Spleen (tissue), 11 donors: Measurements from ENCODE around the gene MYO18A. TPM values are rescaled to one million over a fixed set of nuclear protein-coding genes. Genes with fewer than 3 reads are reported as not detected.

Source experiments
- DNase-seq: peaks from one replicate; pipeline ENCODE4 v3.0.0-alpha.2; 2020
- H3K27ac ChIP-seq, 8 donors: fragments of 200-600 bp; sonication (generic) in 7 of 8; 1 replicate in 4 of 8; 2 replicates in 4 of 8; pipeline versions ENCODE4 v1.5.0 to v1.8.0; 2016 to 2021; ENCODE audit warnings: inconsistent platforms in 4 of 8, mild to moderate bottlenecking in 4 of 8, moderate library complexity in 1 of 8
- H3K27me3 ChIP-seq, 7 donors: fragments of 200-600 bp; sonication (generic) in 6 of 7; replicated peaks in 1 of 7; 1 replicate in 4 of 7; 2 replicates in 3 of 7; pipeline versions ENCODE4 v1.5.0 to v1.8.0; 2016 to 2021; ENCODE audit warnings: inconsistent platforms in 3 of 7, mild to moderate bottlenecking in 1 of 7
- H3K36me3 ChIP-seq, 6 donors: fragments of 200-600 bp; sonication (generic) in 5 of 6; 1 replicate in 4 of 6; 2 replicates in 2 of 6; pipeline versions ENCODE4 v1.5.0 to v1.8.0; 2016 to 2021; ENCODE audit warnings: inconsistent platforms in 2 of 6
- H3K4me1 ChIP-seq, 6 donors: fragments of 200-600 bp; sonication (generic) in 5 of 6; 1 replicate in 3 of 6; 2 replicates in 3 of 6; pipeline versions ENCODE4 v1.5.0 to v1.8.0; 2016 to 2021; ENCODE audit warnings: inconsistent platforms in 3 of 6
- H3K4me3 ChIP-seq, 8 donors: fragments of 200-600 bp; sonication (generic) in 7 of 8; 1 replicate in 4 of 8; 2 replicates in 4 of 8; pipeline versions ENCODE4 v1.5.0 to v1.8.0; 2016 to 2021; ENCODE audit warnings: inconsistent platforms in 4 of 8, mild to moderate bottlenecking in 4 of 8, moderate library complexity in 2 of 8
- H3K9me3 ChIP-seq, 8 donors: fragments of 200-600 bp; sonication (generic) in 7 of 8; 1 replicate in 4 of 8; 2 replicates in 4 of 8; pipeline versions ENCODE4 v1.5.0 to v1.8.0; 2016 to 2021; ENCODE audit warnings: inconsistent platforms in 4 of 8
- POLR2A ChIP-seq, 3 donors: fragments of 450-650 bp; IDR thresholded peaks; one replicate each; pipeline ENCODE4 v1.5.1; 2017; ENCODE audit warnings: antibody characterized with exemption in 3 of 3, mild to moderate bottlenecking in 1 of 3
- POLR2AphosphoS5 ChIP-seq, 3 donors: sonication (generic); formaldehyde crosslinking; IDR thresholded peaks; one replicate each; pipeline ENCODE4 v1.5.1; 2017; ENCODE audit warnings: antibody characterized with exemption in 3 of 3
- WGBS, 5 donors: extraction: QIAGEN DNeasy Blood & Tissue Kit in 3 of 5; methylation state at CpG; one replicate each; pipeline versions ENCODE4 v1.1.5 to v1.1.7; 2013 to 2018; 5-methylcytosine and 5-hydroxymethylcytosine counted together
- intact Hi-C: fragments of 100-400 bp; cut with DNase I; formaldehyde crosslinking; loops from one replicate; pipeline ENCODE4 v1.15.0; 2023; ENCODE audit warnings: low total_unique reads
- polyA plus RNA-seq, 3 donors: library from polyadenylated mRNA; stranded (reverse); fragments of 200-250 nt; gene quantifications; one replicate each; pipeline ENCODE4 v1.2.1, GENCODE V29; 2013
- total RNA-seq, 7 donors: library from RNA; depleted of rRNA in 3 of 7; stranded (reverse); fragments of >200 nt in 3 of 7; fragmentation: NEBNext Ultra II Directional in 4 of 7; extraction: Animal tissue kit (Norgen Biotek cat#: 25700) in 4 of 7; gene quantifications; one replicate each; pipeline versions ENCODE4 v1.1.0 to v1.2.1, GENCODE V29; 2016 to 2021
- TF ChIP-seq, protein P1 (sequence below), 11 experiments: fragments of 200-600 bp in 7 of 11; fragments of 450-650 bp in 4 of 11; sonication (generic) in 4 of 11; IDR thresholded peaks in 8 of 11; conservative IDR thresholded peaks in 3 of 11; 1 replicate in 7 of 11; 2 replicates in 4 of 11; pipeline versions ENCODE4 v1.4.0 to v1.8.0; 2016 to 2021; ENCODE audit warnings: antibody characterized with exemption in 11 of 11, inconsistent platforms in 4 of 11, mild to moderate bottlenecking in 1 of 11
- donor health status: healthy with polysubstance abuse.
- donor health status: DM: no; HTN: no; CAD: no; lungs with moderate emphysema.
- donor health status: DM: no; HTN: no; CAD: no.
- donor health status: Bipolar disorder and iron deficiency.
- donor health status: healthy.
- donor health status: DM: no; HTN: no; CAD: no.
- donor health status: DM: yes; HTN: yes; CAD: no.

MYO18A gene
- total and polyA plus RNA-seq, 10 donors: 24.2 to 114 (median 68.0) TPM

DNA sequence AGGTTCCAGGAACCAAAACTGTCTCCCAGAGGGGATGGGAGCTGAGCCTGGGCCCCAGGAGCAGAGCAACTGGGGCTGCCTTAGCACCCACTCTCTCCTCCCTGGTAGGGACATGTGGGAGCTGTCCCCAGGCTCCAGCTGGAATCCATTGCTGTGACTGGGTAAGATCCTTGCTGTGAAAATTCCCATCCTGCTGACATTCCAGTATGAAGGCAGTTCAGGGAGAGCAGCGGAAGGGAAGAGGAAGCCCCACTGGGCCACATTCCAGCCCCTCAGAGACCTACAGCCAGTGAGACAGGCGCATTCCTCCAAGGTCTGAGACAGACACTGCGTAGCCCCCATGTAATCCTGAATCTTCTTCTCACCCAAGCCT is 24.2 kb downstream of the MYO18A start:
- Histone ChIP-seq H3K36me3 (no peaks in the 10 kb centered on the region), H3K4me3 (no peak overlapping the region), H3K27me3 (peaks cover 0 to 3% (median 0%) of the 10 kb centered on the region in 7 donors), H3K9me3 (no peaks in the 10 kb centered on the region), H3K4me1 (peaks cover 18 to 76% (median 58%) of the 10 kb centered on the region in 6 donors), H3K27ac (peak overlapping the region; percentile 57 to 82 (median 76))
- DNase-seq: no peak
- intact Hi-C loops: no loop called here
- 35 to 84% (median 55%) methylated on average over 3 of the region's 3 CpGs for WGBS, 5 donors
- TF ChIP-seq POLR2A (IDR thresholded peaks at IDR 0.05) (no peak), POLR2AphosphoS5 (IDR thresholded peaks at IDR 0.05) (peak in 2 of 3 donors; percentile 52 to 80)
- TF ChIP-seq, protein P1, sequence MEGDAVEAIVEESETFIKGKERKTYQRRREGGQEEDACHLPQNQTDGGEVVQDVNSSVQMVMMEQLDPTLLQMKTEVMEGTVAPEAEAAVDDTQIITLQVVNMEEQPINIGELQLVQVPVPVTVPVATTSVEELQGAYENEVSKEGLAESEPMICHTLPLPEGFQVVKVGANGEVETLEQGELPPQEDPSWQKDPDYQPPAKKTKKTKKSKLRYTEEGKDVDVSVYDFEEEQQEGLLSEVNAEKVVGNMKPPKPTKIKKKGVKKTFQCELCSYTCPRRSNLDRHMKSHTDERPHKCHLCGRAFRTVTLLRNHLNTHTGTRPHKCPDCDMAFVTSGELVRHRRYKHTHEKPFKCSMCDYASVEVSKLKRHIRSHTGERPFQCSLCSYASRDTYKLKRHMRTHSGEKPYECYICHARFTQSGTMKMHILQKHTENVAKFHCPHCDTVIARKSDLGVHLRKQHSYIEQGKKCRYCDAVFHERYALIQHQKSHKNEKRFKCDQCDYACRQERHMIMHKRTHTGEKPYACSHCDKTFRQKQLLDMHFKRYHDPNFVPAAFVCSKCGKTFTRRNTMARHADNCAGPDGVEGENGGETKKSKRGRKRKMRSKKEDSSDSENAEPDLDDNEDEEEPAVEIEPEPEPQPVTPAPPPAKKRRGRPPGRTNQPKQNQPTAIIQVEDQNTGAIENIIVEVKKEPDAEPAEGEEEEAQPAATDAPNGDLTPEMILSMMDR (IDR thresholded peaks at IDR 0.05 in 8 of 11, conservative IDR thresholded peaks at IDR 0.05 in 3 of 11): no peak

DNA sequence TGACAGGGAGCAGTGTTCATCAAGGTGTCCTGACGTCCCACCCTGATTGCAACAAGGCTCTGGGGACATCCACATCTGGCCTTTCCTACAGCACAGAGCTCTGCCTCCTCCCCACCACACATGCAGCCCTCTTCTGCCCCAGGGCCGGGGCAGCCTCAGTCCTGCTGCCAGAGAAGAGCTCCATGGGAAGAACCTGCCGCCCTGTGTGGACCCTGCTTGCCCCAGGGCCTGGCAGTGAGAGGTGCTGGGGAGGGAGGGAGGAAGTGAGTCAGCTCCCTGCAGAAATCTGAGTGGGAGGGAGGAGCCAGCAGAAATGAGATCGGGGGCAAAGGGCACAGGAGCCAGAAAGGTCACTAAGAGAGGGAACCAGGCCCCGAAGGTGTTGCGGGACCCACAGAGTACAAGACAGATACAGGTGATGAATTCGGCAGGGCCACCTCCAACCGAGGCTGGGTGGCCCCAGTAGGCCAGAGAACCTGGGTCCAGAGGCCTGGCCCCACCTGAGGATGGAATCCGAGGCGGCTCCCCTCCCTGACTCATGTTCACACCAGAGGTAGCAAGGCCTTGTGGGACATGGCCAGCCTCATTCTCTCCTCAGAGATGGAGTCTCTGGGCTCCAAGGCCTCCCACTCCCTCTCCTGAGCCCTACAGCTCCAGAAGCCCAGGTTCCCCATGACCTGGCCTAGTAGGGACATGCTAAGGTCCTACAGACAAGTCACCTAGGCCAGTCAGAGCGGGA is 24.8 kb downstream of the MYO18A start:
- 41 to 58% (median 49%) methylated on average over 11 of the region's 11 CpGs for WGBS, 5 donors
- H3K36me3 ChIP-seq: no peaks in the 10 kb centered on the region
- intact Hi-C loops: no loop called here
- peaks cover 21 to 77% (median 60%) of the 10 kb centered on the region in 6 donors for H3K4me1 ChIP-seq
- H3K27me3 ChIP-seq: peaks cover 0 to 3% (median 0%) of the 10 kb centered on the region in 7 donors
- peak; percentile 81 for DNase-seq
- H3K9me3 ChIP-seq: no peaks in the 10 kb centered on the region
- H3K27ac ChIP-seq: peak overlapping the region; percentile 57 to 82 (median 76)
- H3K4me3 ChIP-seq: no peak overlapping the region
- TF ChIP-seq, protein P1 (IDR thresholded peaks at IDR 0.05 in 8 of 11, conservative IDR thresholded peaks at IDR 0.05 in 3 of 11): no peak
- TF ChIP-seq POLR2A (IDR thresholded peaks at IDR 0.05) (no peak), POLR2AphosphoS5 (IDR thresholded peaks at IDR 0.05) (peak; percentile 27 to 67 (median 61))

DNA sequence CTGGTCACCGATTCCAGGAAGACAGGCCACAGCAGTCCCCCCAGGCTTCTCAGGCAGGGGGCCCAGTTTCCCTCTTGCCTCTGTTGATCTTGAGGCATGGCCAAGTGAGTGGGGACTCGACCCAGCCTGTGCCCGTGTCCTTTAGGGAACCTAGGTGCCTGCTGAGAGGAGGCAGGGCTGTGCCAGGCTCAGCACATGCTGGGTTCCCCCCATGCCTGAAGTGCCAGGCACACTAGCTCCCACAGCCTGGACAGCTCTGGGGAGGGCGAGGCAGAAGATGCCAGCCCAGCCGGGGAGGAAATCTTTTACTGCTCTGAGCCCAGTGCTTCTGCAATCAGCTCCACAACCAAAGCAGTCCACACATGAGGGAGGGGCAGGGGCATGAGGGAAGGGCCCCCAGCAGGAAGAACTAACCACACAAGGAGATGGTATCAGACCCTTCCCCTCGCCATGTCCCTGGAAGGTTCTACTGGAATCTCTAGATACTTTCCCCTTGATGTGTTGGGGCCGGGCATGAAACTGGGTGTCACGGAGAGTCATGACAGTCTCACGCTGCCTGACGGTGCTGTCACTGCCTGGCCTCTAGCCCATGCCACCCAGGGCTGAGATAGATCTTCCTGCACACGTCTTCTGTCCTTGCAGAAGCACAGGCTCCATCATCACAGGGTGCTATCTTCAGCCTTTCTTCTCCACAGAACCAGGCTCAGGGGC is 25.5 kb downstream of the MYO18A start:
- Histone ChIP-seq H3K4me3 (no peak overlapping the region), H3K36me3 (no peaks in the 10 kb centered on the region), H3K27me3 (peaks cover 0 to 3% (median 0%) of the 10 kb centered on the region in 7 donors), H3K4me1 (peaks cover 24 to 77% (median 61%) of the 10 kb centered on the region in 6 donors), H3K9me3 (no peaks in the 10 kb centered on the region), H3K27ac (peak overlapping the region; percentile 57 to 82 (median 76))
- 39 to 61% (median 46%) methylated on average over 10 to 11 of the region's 11 CpGs for WGBS, 5 donors
- intact Hi-C loops: no loop called here
- TF ChIP-seq POLR2AphosphoS5 (IDR thresholded peaks at IDR 0.05) (no peak), POLR2A (IDR thresholded peaks at IDR 0.05) (no peak)
- TF ChIP-seq, protein P1 (IDR thresholded peaks at IDR 0.05 in 8 of 11, conservative IDR thresholded peaks at IDR 0.05 in 3 of 11): no peak
- DNase-seq: no peak

DNA sequence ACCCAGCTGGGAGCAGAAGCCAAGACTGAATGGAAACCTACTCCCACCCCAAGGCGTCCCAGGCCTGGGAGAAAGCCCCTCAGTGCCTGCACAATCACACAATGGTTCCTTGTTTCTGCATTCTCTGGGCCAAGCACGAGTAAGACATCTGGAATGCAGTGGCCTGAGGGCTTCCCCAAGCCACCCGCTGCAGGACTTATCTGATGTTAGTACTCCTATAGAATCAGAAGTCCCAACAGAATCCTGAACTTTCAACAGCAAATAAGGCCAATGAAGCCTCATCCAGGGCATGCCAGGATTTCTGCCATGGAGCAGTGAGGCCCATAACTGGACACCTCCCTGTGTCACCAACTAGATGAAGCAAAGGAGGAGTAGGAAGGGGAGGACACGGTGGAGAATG is 28.6 kb downstream of the MYO18A start:
- Histone ChIP-seq H3K9me3 (no peaks in the 10 kb centered on the region), H3K4me3 (no peak overlapping the region), H3K27ac (peak overlapping the region in 3 of 8 donors; percentile 3 to 82 (median 36)), H3K4me1 (peaks cover 28 to 77% (median 55%) of the 10 kb centered on the region in 6 donors), H3K27me3 (peaks cover 0 to 3% (median 0%) of the 10 kb centered on the region in 7 donors), H3K36me3 (no peaks in the 10 kb centered on the region)
- TF ChIP-seq POLR2AphosphoS5 (IDR thresholded peaks at IDR 0.05) (no peak), POLR2A (IDR thresholded peaks at IDR 0.05) (no peak)
- TF ChIP-seq, protein P1 (IDR thresholded peaks at IDR 0.05 in 8 of 11, conservative IDR thresholded peaks at IDR 0.05 in 3 of 11): no peak
- intact Hi-C loops: no loop called here
- no peak for DNase-seq
- WGBS, 5 donors: 68 to 89% (median 75%) methylated on average over 4 of the region's 4 CpGs
